Measurements from ENCODE around the gene MAT2A. TPM values are rescaled to one million over a fixed set of nuclear protein-coding genes. Genes with fewer than 3 reads are reported as not detected.
A peak's percentile ranks its signal among the peaks of the same experiment; 100 is the strongest.

The MAT2A gene
- total and polyA plus RNA-seq, 10 of the 15 experiments (the other 5 are each of a cell fraction or from before 2014, with no cell fraction given) = 97.6 to 408 (median 290) TPM

DNA sequence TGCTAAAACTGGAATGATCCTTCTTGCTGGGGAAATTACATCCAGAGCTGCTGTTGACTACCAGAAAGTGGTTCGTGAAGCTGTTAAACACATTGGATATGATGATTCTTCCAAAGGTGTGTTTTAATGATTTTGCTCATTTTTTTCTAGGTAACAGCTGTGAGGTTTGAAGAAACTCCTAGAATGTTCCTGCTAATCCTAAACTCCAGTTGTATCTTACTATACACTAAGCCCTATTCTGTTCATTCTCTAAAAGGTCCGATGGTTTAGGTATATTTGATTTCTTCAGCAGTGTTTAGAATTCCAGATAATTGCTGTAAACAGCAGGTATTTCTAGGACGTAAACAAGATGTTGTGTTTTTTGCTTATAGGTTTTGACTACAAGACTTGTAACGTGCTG lies 2.3 kb downstream of the MAT2A start:
- POLR2A ChIA-PET = interaction anchor here (0.7 to 2.6 kb wide), 8 partner anchors 9 to 187 kb away, joined by 3 to 15 read pairs (median 5); partner anchors contain the start of genes ELMOD3, GGCX, RETSAT and SH2D6
- peaks cover 4% of the 10 kb centered on the region; the same call in 1 of the 2 replicates for H4K20me1 ChIP-seq (ENCODE audit: control insufficient read depth, insufficient read depth)
- H3K4me2 ChIP-seq (ENCODE audit: control insufficient read depth, insufficient read depth) = peak overlapping the region; percentile 86
- SMC1A ChIA-PET (ENCODE audit: uncharacterized antibody, unreplicated experiment) = interaction anchor here (1.0 to 8.2 kb wide), 11 partner anchors 10 to 121 kb away, joined by 3 to 86 read pairs (median 5); partner anchors contain the start of genes SH2D6 and VAMP8
- H3K4me1 ChIP-seq (ENCODE audit: control insufficient read depth, insufficient read depth, low read length) = no peaks in the 10 kb centered on the region
- DNase-seq (ENCODE audit: low read depth, low spot score) = no peak
- ATAC-seq = no peak
- BruUV-seq (replicated peaks) = no TSS peak
- peak overlapping the region; percentile 86 for H3K4me3 ChIP-seq
- H3K9ac ChIP-seq (ENCODE audit: control insufficient read depth, insufficient read depth, low read length) = peak overlapping the region; percentile 100
- RAD21 ChIA-PET (ENCODE audit: unreplicated experiment) = interaction anchor here (0.9 to 6.2 kb wide), 6 partner anchors 10 to 149 kb away, joined by 3 to 43 read pairs (median 4); partner anchors contain the start of gene SH2D6
- TF ChIP-seq POU2F2 (IDR thresholded peaks at IDR 0.05; ENCODE audit: borderline replicate concordance, low read depth, low read length) = no peak
- TF ChIP-seq MYB (IDR thresholded peaks at IDR 0.05; ENCODE audit: borderline replicate concordance, low read depth, low read length) = no peak
- TF ChIP-seq, protein P1, sequence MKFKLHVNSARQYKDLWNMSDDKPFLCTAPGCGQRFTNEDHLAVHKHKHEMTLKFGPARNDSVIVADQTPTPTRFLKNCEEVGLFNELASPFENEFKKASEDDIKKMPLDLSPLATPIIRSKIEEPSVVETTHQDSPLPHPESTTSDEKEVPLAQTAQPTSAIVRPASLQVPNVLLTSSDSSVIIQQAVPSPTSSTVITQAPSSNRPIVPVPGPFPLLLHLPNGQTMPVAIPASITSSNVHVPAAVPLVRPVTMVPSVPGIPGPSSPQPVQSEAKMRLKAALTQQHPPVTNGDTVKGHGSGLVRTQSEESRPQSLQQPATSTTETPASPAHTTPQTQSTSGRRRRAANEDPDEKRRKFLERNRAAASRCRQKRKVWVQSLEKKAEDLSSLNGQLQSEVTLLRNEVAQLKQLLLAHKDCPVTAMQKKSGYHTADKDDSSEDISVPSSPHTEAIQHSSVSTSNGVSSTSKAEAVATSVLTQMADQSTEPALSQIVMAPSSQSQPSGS (IDR thresholded peaks at IDR 0.05; ENCODE audit: low read length) = 0 out of 2 replicates have a peak, but pooled peaks have one; percentile 12
- no peaks in the 10 kb centered on the region; the same call in 2 of the 3 replicates for H3K9me3 ChIP-seq (replicated peaks; ENCODE audit: control insufficient read depth, insufficient read depth, low read length)
- H3K79me2 ChIP-seq (ENCODE audit: control insufficient read depth, insufficient read depth, low read length) = peaks cover 60% of the 10 kb centered on the region
- H3K27ac ChIP-seq (ENCODE audit: control insufficient read depth, insufficient read depth) = no peak overlapping the region
- CTCF ChIA-PET = interaction anchor here (1.0 to 10.9 kb wide), 7 partner anchors 11 to 153 kb away, joined by 3 to 134 read pairs (median 5); partner anchors contain the start of gene USP39
- peaks cover 6 to 28% of the 10 kb centered on the region in 2 experiments for H3K36me3 ChIP-seq (ENCODE audit: control insufficient read depth in 2 of 2, insufficient read depth in 2 of 2, low read length in 1 of 2)
- 16% methylated on average over 4 of the region's 4 CpGs for WGBS (ENCODE audit: insufficient coverage, insufficient replicate concordance, low lambda C conversion rate, missing lambda C conversion rate)
- in situ Hi-C loops (cut with MboI) (no loop called here), intact Hi-C loops (cut with micrococcal nuclease; ENCODE audit: unreplicated experiment) (no loop called here)
- no peaks in the 10 kb centered on the region for H3K27me3 ChIP-seq (replicated peaks in 1 of 2; ENCODE audit: control insufficient read depth in 2 of 2, insufficient read depth in 2 of 2, low read length in 1 of 2)
- no peak for FAIRE-seq
- no peak overlapping the region for H2AFZ ChIP-seq (ENCODE audit: control insufficient read depth, low read depth, low read length)
